H1 (cell line): Measurements from ENCODE around the gene TM9SF3. TPM values are rescaled to one million over a fixed set of nuclear protein-coding genes. Genes with fewer than 3 reads are reported as not detected.

Source experiments
- CTCF ChIA-PET: fragments of 300-600 bp; sonication (Branson Sonifier 250); formaldehyde crosslinking; loops from one replicate; lab custom pipeline; 2021; ENCODE audit not compliant: partially characterized antibody; lab: Charles Lee
- POLR2A ChIA-PET: fragments of 300-600 bp; sonication (Branson Sonifier 250); formaldehyde crosslinking; loops from one replicate; lab custom pipeline; 2021; ENCODE audit warnings: inconsistent platforms; ENCODE audit not compliant: partially characterized antibody; lab: Charles Lee
- DNase-seq, 2 experiments: peaks; one replicate each; pipeline versions ENCODE4 v3.0.0 to v3.0.0-alpha.2; 2010 to 2022; ENCODE audit warnings: low spot score in 2 of 2, low read depth in 1 of 2, mixed read lengths in 1 of 2
- FAIRE-seq: peaks from 2 replicates; lab custom pipeline; 2011; peaks lifted over from hg19 to GRCh38; lab: Jason Lieb, UNC
- H2AFZ ChIP-seq: 2 replicates; pipeline ENCODE4 v1.8.1; 2012; ENCODE audit warnings: low read length, inconsistent platforms
- H2AK5ac ChIP-seq: 2 replicates; pipeline ENCODE4 v1.6.1; 2013; ENCODE audit warnings: low read depth, low read length
- H2BK120ac ChIP-seq: replicated peaks from 2 replicates; pipeline ENCODE3; 2013; ENCODE audit warnings: low read depth, low read length, inconsistent platforms
- H2BK12ac ChIP-seq: 2 replicates; pipeline ENCODE4 v1.6.1; 2013; ENCODE audit warnings: low read depth, low read length
- H2BK15ac ChIP-seq: 2 replicates; pipeline ENCODE4 v1.6.1; 2013; ENCODE audit warnings: low read length
- H2BK20ac ChIP-seq: 2 replicates; pipeline ENCODE4 v1.6.1; 2013; ENCODE audit warnings: low read length
- H2BK5ac ChIP-seq: 2 replicates; pipeline ENCODE4 v1.6.1; 2013; ENCODE audit warnings: low read depth, low read length
- H3K14ac ChIP-seq: 2 replicates; pipeline ENCODE4 v1.6.1; 2013; ENCODE audit warnings: inconsistent platforms; ENCODE audit not compliant: insufficient read length
- H3K18ac ChIP-seq: 2 replicates; pipeline ENCODE4 v1.6.1; 2013; ENCODE audit warnings: low read length; ENCODE audit errors: extremely low read depth
- H3K23ac ChIP-seq: 2 replicates; pipeline ENCODE4 v1.6.1; 2013; ENCODE audit warnings: inconsistent platforms; ENCODE audit not compliant: insufficient read length
- H3K23me2 ChIP-seq: 2 replicates; pipeline ENCODE4 v1.6.1; 2013; ENCODE audit warnings: low read depth, low read length
- H3K27ac ChIP-seq: 2 replicates; pipeline ENCODE4 v1.6.1; 2011; ENCODE audit warnings: low read depth, low read length, inconsistent platforms
- H3K27me3 ChIP-seq, 4 experiments: replicated peaks in 1 of 4; 1 replicate in 1 of 4; 2 replicates in 3 of 4; pipeline versions ENCODE4 v1.6.1 to v1.8.1; 2011 to 2013; ENCODE audit warnings: low read length in 3 of 4, mild to moderate bottlenecking in 3 of 4, inconsistent platforms in 2 of 4, mixed read lengths in 2 of 4, moderate library complexity in 1 of 4; ENCODE audit not compliant: control insufficient read depth in 3 of 4, insufficient read depth in 3 of 4; ENCODE audit errors: extremely low read depth in 1 of 4
- H3K36me3 ChIP-seq, 4 experiments: 2 replicates each; pipeline versions ENCODE4 v1.6.1 to v1.8.1; 2011 to 2013; ENCODE audit warnings: mild to moderate bottlenecking in 4 of 4, low read length in 3 of 4, moderate library complexity in 2 of 4, control low read depth in 1 of 4, inconsistent platforms in 1 of 4; ENCODE audit not compliant: insufficient read depth in 4 of 4, control insufficient read depth in 2 of 4
- H3K4ac ChIP-seq: replicated peaks from 2 replicates; pipeline ENCODE3; 2013; ENCODE audit warnings: low read length, low read depth, mixed read lengths, inconsistent platforms; ENCODE audit not compliant: insufficient read length
- H3K4me1 ChIP-seq, 4 experiments: replicated peaks in 1 of 4; 1 replicate in 1 of 4; 2 replicates in 3 of 4; pipeline versions ENCODE4 v1.6.1 to v1.8.1; 2011 to 2013; ENCODE audit warnings: low read length in 3 of 4, inconsistent platforms in 2 of 4, mixed read lengths in 1 of 4; ENCODE audit not compliant: insufficient read depth in 4 of 4, control insufficient read depth in 3 of 4
- H3K4me2 ChIP-seq, 2 experiments: 2 replicates each; pipeline versions ENCODE4 v1.6.1 to v1.8.1; 2011 to 2013; ENCODE audit warnings: low read depth in 2 of 2, low read length in 2 of 2, control low read depth in 1 of 2, inconsistent platforms in 1 of 2, mild to moderate bottlenecking in 1 of 2; ENCODE audit not compliant: insufficient read depth in 1 of 2
- H3K4me3 ChIP-seq, 4 experiments: fragments of 200-600, 300-600 bp in 1 of 4; sonication (generic), shearing (Covaris generic), sonication (Bioruptor Twin) in 1 of 4; 2 replicates each; pipeline versions ENCODE4 v1.5.1 to v1.8.1; 2011 to 2016; ENCODE audit warnings: low read length in 4 of 4, low read depth in 3 of 4, control low read depth in 2 of 4, inconsistent platforms in 2 of 4, mild to moderate bottlenecking in 2 of 4, mixed read lengths in 1 of 4, moderate library complexity in 1 of 4; ENCODE audit not compliant: insufficient read depth in 2 of 4; ENCODE audit errors: extremely low read depth in 1 of 4
- H3K56ac ChIP-seq: replicated peaks from 2 replicates; pipeline ENCODE3; 2013; ENCODE audit warnings: low read depth, mild to moderate bottlenecking, mixed read lengths, low read length, inconsistent platforms; ENCODE audit not compliant: insufficient read length
- H3K79me1 ChIP-seq: 2 replicates; pipeline ENCODE4 v1.6.1; 2013; ENCODE audit warnings: low read depth, low read length, control low read depth
- H3K79me2 ChIP-seq, 2 experiments: 2 replicates each; pipeline versions ENCODE4 v1.6.1 to v1.8.1; 2012 to 2013; ENCODE audit warnings: low read length in 2 of 2, mild to moderate bottlenecking in 2 of 2, inconsistent platforms in 1 of 2; ENCODE audit not compliant: insufficient read depth in 2 of 2, control insufficient read depth in 1 of 2
- H3K9ac ChIP-seq, 4 experiments: replicated peaks in 1 of 4; 1 replicate in 1 of 4; 2 replicates in 3 of 4; pipeline versions ENCODE4 v1.6.1 to v1.8.1; 2011 to 2013; ENCODE audit warnings: low read depth in 3 of 4, low read length in 3 of 4, control low read depth in 2 of 4, mild to moderate bottlenecking in 2 of 4, moderate library complexity in 2 of 4, inconsistent platforms in 1 of 4; ENCODE audit errors: extremely low read depth in 1 of 4
- H3K9me3 ChIP-seq, 2 experiments: 2 replicates each; pipeline versions ENCODE4 v1.6.1 to v1.8.1; 2012 to 2013; ENCODE audit warnings: mild to moderate bottlenecking in 2 of 2, moderate library complexity in 2 of 2, control low read depth in 1 of 2, inconsistent platforms in 1 of 2, low read depth in 1 of 2, low read length in 1 of 2, mixed read lengths in 1 of 2; ENCODE audit not compliant: insufficient read depth in 2 of 2
- H4K20me1 ChIP-seq, 2 experiments: replicated peaks in 1 of 2; 2 replicates each; pipeline versions ENCODE3 to v1.8.1; 2011 to 2013; ENCODE audit warnings: inconsistent platforms in 2 of 2, low read length in 2 of 2, mild to moderate bottlenecking in 1 of 2; ENCODE audit not compliant: insufficient read depth in 2 of 2, control insufficient read depth in 1 of 2
- H4K5ac ChIP-seq: 2 replicates; pipeline ENCODE4 v1.6.1; 2013; ENCODE audit warnings: low read length, low read depth, mixed read lengths, inconsistent platforms; ENCODE audit not compliant: insufficient read length
- H4K8ac ChIP-seq: 2 replicates; pipeline ENCODE4 v1.8.0; 2013; ENCODE audit warnings: mild to moderate bottlenecking, moderate library complexity, low read length, inconsistent platforms; ENCODE audit not compliant: insufficient read depth; ENCODE audit errors: extremely low read depth
- H4K91ac ChIP-seq: replicated peaks from 2 replicates; pipeline ENCODE3; 2013; ENCODE audit warnings: low read length, mixed read lengths, inconsistent platforms; ENCODE audit not compliant: insufficient read length
- BACH1 ChIP-seq: IDR thresholded peaks from 2 replicates; pipeline ENCODE4 v1.6.1; 2012; ENCODE audit warnings: low read length, improper control_type of control experiment
- CEBPB ChIP-seq: IDR thresholded peaks from 2 replicates; pipeline ENCODE4 v1.6.1; 2012; ENCODE audit warnings: low read depth, low read length
- CREB1 ChIP-seq: IDR thresholded peaks from 2 replicates; pipeline ENCODE4 v1.6.1; 2012; ENCODE audit warnings: inconsistent platforms
- EP300 ChIP-seq, 2 experiments: IDR thresholded peaks; 1 replicate in 1 of 2; 2 replicates in 1 of 2; pipeline ENCODE4 v1.6.1; 2011 to 2012; ENCODE audit warnings: low read depth in 2 of 2, low read length in 2 of 2, mild to moderate bottlenecking in 2 of 2, borderline replicate concordance in 1 of 2, inconsistent platforms in 1 of 2, moderate library complexity in 1 of 2
- EZH2 ChIP-seq: fragments of 200-600 bp; sonication (generic); IDR thresholded peaks from 2 replicates; pipeline ENCODE4 v1.7.1; 2012; ENCODE audit warnings: low read depth, mild to moderate bottlenecking, moderate library complexity, low read length, inconsistent platforms; ENCODE audit not compliant: severe bottlenecking
- KDM1A ChIP-seq: fragments of 200-600, 300-600 bp; sonication (generic); IDR thresholded peaks from 2 replicates; pipeline ENCODE4 v1.7.1; 2016; ENCODE audit warnings: mild to moderate bottlenecking, low read length, borderline replicate concordance
- KDM4A ChIP-seq: IDR thresholded peaks from one replicate; pipeline ENCODE4 v1.7.1; 2012; ENCODE audit warnings: low read depth, mild to moderate bottlenecking, moderate library complexity, low read length, inconsistent platforms; ENCODE audit not compliant: severe bottlenecking
- RBBP5 ChIP-seq: IDR thresholded peaks from 2 replicates; pipeline ENCODE4 v1.7.1; 2012; ENCODE audit warnings: low read depth, mild to moderate bottlenecking, inconsistent platforms, low read length, moderate library complexity, borderline replicate concordance
- TAF1 ChIP-seq: IDR thresholded peaks from 2 replicates; pipeline ENCODE4 v1.6.1; 2011; ENCODE audit warnings: mild to moderate bottlenecking, low read depth, low read length
- TAF7 ChIP-seq: optimal IDR thresholded peaks from 2 replicates; pipeline ENCODE3; 2011; ENCODE audit warnings: low read depth, mild to moderate bottlenecking, inconsistent platforms, low read length, moderate library complexity, borderline replicate concordance
- TBP ChIP-seq: IDR thresholded peaks from 2 replicates; pipeline ENCODE4 v1.6.1; 2011; ENCODE audit warnings: low read depth, low read length, improper control_type of control experiment
- YY1 ChIP-seq: IDR thresholded peaks from 2 replicates; pipeline ENCODE4 v1.6.1; 2011; ENCODE audit warnings: low read depth, mild to moderate bottlenecking, low read length
- WGBS, 2 experiments: shearing (Covaris generic) in 1 of 2; methylation state at CpG; one replicate each; pipeline versions ENCODE4 v1.1.6 to v1.1.7; 2013 to 2015; ENCODE audit warnings: low lambda C conversion rate in 2 of 2, mixed read lengths in 2 of 2, inconsistent platforms in 1 of 2, low coverage in 1 of 2, missing lambda C conversion rate in 1 of 2; ENCODE audit not compliant: insufficient replicate concordance in 2 of 2, insufficient coverage in 1 of 2, insufficient read length in 1 of 2; ENCODE audit errors: extremely low coverage in 1 of 2, missing lambda C conversion rate in 1 of 2; 5-methylcytosine and 5-hydroxymethylcytosine counted together
- polyA plus RNA-seq, 7 experiments: library from polyadenylated mRNA; depleted of rRNA in 3 of 7; stranded (reverse) in 5 of 7; unstranded in 2 of 7; fragments of >200 nt in 5 of 7; fragments of 200-250 nt in 2 of 7; gene quantifications; 1 replicate in 5 of 7; 2 replicates in 1 of 7; 4 replicates in 1 of 7; pipeline versions ENCODE4 v1.2.1 to v1.2.3, GENCODE V29; 2011 to 2013; ENCODE audit warnings: missing spikeins in 2 of 7, mixed read lengths in 2 of 7
- total RNA-seq: library from RNA; stranded (reverse); fragmentation: NEBNext Ultra II Directional; extraction: Animal tissue kit (Norgen Biotek cat#: 25700); gene quantifications from 2 replicates; pipeline ENCODE4 v1.2.1, GENCODE V29; 2021
- TF ChIP-seq, protein P1 (sequence below): IDR thresholded peaks from 2 replicates; pipeline ENCODE4 v1.6.1; 2012; ENCODE audit warnings: low read length, inconsistent platforms

The TM9SF3 gene
- total and polyA plus RNA-seq, 2 of the 8 experiments (the other 6 are each of a cell fraction or from before 2014, with no cell fraction given): 123 to 127 TPM

DNA sequence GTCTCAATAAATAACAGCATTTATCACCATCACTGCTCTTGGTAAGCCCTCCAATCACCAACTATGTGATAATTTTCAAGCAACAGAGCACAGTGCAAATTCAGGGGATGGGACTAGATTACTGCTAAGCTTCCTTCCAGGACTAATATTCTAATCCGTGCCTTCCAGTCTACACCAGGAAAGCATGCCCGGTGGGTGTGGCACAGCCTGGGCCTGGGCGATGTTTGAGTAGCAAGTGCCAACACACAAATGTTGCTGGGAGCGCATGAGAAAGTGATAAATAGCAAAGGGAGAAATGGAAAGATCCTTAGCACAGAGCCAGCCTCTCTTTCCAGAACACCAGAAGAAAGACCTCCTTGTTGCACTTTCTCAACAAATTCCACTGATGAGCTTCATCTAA is 13.5 kb upstream of the TM9SF3 start:
- H3K9me3 ChIP-seq: no peaks in the 10 kb centered on the region
- no peak overlapping the region for H4K8ac ChIP-seq
- H2BK5ac ChIP-seq: no peak overlapping the region
- no peak overlapping the region for H4K5ac ChIP-seq
- H3K14ac ChIP-seq: no peak overlapping the region
- no peak overlapping the region for H3K18ac ChIP-seq
- H4K20me1 ChIP-seq: no peaks in the 10 kb centered on the region
- H3K4me3 ChIP-seq: no peak overlapping the region
- 0 out of 7 replicates have a peak, but pooled peaks cover 0 to 2% (median 0%) of the 10 kb centered on the region in 4 experiments for H3K27me3 ChIP-seq
- no peaks in the 10 kb centered on the region for H3K36me3 ChIP-seq
- H3K4me2 ChIP-seq: no peak overlapping the region
- DNase-seq: no peak
- H2BK12ac ChIP-seq: no peak overlapping the region
- H3K9ac ChIP-seq: no peak overlapping the region
- ChIA-PET POLR2A (no interaction called here), CTCF (interaction anchor here (0.6 to 0.8 kb wide), 2 partner anchors 10 to 44 kb away, joined by 3 read pairs; no protein-coding TSS in a partner anchor)
- no peak overlapping the region for H4K91ac ChIP-seq
- no peak overlapping the region for H3K23ac ChIP-seq
- no peak overlapping the region for H2AK5ac ChIP-seq
- H2AFZ ChIP-seq: no peak overlapping the region
- 92% methylated on average over 4 of the region's 4 CpGs; no CpG with 5 or more reads in 1 of the 2 experiments for WGBS, 2 experiments
- peaks cover 0 to 3% (median 0%) of the 10 kb centered on the region in 4 experiments; a peak in 1 of 7 replicates for H3K4me1 ChIP-seq
- H3K56ac ChIP-seq: no peak overlapping the region
- no peak overlapping the region for H3K4ac ChIP-seq
- no peak overlapping the region for H2BK20ac ChIP-seq
- no peak overlapping the region for H2BK120ac ChIP-seq
- FAIRE-seq: no peak
- no peak overlapping the region for H2BK15ac ChIP-seq
- H3K79me1 ChIP-seq: no peaks in the 10 kb centered on the region
- H3K79me2 ChIP-seq: no peaks in the 10 kb centered on the region
- no peaks in the 10 kb centered on the region; the same call in 1 of the 2 replicates for H3K23me2 ChIP-seq
- H3K27ac ChIP-seq: no peak overlapping the region
- TF ChIP-seq, protein P1, sequence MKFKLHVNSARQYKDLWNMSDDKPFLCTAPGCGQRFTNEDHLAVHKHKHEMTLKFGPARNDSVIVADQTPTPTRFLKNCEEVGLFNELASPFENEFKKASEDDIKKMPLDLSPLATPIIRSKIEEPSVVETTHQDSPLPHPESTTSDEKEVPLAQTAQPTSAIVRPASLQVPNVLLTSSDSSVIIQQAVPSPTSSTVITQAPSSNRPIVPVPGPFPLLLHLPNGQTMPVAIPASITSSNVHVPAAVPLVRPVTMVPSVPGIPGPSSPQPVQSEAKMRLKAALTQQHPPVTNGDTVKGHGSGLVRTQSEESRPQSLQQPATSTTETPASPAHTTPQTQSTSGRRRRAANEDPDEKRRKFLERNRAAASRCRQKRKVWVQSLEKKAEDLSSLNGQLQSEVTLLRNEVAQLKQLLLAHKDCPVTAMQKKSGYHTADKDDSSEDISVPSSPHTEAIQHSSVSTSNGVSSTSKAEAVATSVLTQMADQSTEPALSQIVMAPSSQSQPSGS: no peak
- TF ChIP-seq TAF1: no peak
- TF ChIP-seq KDM1A: no peak
- TF ChIP-seq EZH2: no peak
- TF ChIP-seq CREB1: no peak
- no peak for TF ChIP-seq CEBPB
- no peak for TF ChIP-seq KDM4A
- no peak for TF ChIP-seq TBP
- no peak for TF ChIP-seq RBBP5
- no peak for TF ChIP-seq EP300 (IDR thresholded peaks at IDR 0.05; ENCODE audit: borderline replicate concordance in 1 of 2, low read depth in 2 of 2, low read length in 2 of 2)
- TF ChIP-seq TAF7: no peak
- no peak for TF ChIP-seq YY1
- no peak for TF ChIP-seq BACH1
